HS-27A (cell line): Measurements from ENCODE around the gene ASCC1.
A peak's percentile ranks its signal among the peaks of the same experiment; 100 is the strongest.
"Not testable (repeated sequence)": the region's sequence is repeated elsewhere in the genome, so short reads cannot be mapped to it uniquely, and the experiment has no call there.

Source experiments
- DNase-seq: peaks from one replicate; pipeline ENCODE4 v3.0.0-alpha.2; 2012; ENCODE audit warnings: low read depth, missing footprints

Gene ASCC1, protein sequence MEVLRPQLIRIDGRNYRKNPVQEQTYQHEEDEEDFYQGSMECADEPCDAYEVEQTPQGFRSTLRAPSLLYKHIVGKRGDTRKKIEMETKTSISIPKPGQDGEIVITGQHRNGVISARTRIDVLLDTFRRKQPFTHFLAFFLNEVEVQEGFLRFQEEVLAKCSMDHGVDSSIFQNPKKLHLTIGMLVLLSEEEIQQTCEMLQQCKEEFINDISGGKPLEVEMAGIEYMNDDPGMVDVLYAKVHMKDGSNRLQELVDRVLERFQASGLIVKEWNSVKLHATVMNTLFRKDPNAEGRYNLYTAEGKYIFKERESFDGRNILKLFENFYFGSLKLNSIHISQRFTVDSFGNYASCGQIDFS

GRCh38 chr10:72215611-72216549 is at the start of gene ASCC1, which contains the start of gene ANAPC16:
ASCC1 (minus strand) TSS chr10:72216276; CDS start chr10:72213298, 2,978 bp downstream.
ANAPC16 (plus strand) TSS chr10:72216012; CDS start chr10:72223915, 7,903 bp downstream.
- peak; percentile 59 for DNase-seq

GRCh38 chr10:72265508-72265907 is 49.4 kb upstream of the ASCC1 start:
- no peak for DNase-seq

GRCh38 chr10:72264536-72264935 is 48.5 kb upstream of the ASCC1 start:
- DNase-seq, result no peak

DNA sequence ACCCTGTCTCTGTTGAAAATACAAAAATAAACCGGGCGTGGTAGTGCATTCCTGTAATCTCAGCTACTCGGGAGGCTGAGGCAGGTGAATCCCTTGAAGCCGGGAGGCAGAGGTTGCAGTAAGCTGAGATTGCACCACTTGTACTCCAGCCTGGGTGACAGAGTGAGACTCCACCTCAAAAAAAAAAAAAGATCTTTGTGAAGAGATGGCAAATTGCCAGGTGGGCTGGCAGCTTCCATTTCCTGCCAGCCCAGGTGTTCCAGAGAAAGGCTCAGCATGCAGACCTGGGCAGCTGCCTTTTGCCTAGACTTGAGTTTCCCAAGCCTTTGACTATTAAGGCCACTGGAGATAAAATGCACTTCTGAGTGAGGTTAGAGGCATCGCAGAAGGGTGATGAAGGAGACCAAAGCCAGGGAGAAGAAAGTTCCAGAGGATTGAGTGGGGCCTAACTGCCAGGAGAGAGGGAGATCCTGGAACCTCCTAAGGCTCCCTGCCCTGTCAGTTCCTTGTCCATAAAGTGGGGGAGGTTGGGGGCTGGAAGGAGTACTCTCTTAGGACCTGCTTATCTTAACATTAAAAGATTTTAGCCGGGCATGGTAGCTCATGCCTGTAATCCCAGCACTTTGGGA is 47.7 kb upstream of the ASCC1 start:
- no peak for DNase-seq

- DNase-seq, result no peak
These were observed 45.8 kb upstream of the ASCC1 start for GRCh38 chr10:72261784-72262404.

GRCh38 chr10:72260976-72261783 is 45.1 kb upstream of the ASCC1 start:
- no peak for DNase-seq

GRCh38 chr10:72260239-72260975 is 44.3 kb upstream of the ASCC1 start:
- DNase-seq, result no peak

DNA sequence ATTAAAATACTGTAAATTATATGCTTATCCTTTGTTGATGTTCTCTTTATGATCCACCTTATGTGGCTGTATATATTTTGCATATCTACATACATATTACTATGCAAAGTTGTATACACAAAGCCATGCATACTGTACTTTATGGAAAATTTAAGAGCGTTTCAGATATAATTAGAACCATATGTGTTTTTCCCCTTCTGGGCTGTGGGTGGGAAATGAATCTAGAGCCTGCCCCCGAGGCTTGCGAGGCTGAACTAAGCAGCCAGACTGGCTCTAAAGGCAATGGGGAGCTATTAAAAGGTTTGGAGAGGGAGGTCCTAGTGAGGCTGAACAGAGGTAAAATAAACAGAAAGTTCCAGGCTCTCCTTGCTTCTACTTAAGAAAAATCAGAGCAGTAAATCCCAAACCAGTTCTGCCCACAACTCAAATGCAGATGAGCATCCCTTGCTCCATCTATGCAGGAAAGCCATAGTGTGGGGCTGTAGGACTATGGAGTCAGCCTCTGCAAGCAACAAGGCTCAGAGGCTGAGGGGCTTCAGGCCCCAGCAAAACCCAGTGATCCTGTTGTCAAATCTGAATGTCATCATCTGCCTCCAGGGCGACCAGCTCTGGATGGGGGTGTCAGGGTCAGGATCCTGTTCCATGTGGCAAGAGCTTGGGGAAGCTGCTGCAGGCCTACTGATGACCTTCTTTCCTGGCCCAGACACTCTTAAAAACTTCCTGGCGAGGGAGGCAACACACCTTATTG is 43.6 kb upstream of the ASCC1 start:
- DNase-seq, result no peak

- no peak for DNase-seq
These were observed 42.5 kb upstream of the ASCC1 start for GRCh38 chr10:72258617-72259016.

GRCh38 chr10:72257051-72257892 is 41.2 kb upstream of the ASCC1 start:
- DNase-seq, result no peak

DNA sequence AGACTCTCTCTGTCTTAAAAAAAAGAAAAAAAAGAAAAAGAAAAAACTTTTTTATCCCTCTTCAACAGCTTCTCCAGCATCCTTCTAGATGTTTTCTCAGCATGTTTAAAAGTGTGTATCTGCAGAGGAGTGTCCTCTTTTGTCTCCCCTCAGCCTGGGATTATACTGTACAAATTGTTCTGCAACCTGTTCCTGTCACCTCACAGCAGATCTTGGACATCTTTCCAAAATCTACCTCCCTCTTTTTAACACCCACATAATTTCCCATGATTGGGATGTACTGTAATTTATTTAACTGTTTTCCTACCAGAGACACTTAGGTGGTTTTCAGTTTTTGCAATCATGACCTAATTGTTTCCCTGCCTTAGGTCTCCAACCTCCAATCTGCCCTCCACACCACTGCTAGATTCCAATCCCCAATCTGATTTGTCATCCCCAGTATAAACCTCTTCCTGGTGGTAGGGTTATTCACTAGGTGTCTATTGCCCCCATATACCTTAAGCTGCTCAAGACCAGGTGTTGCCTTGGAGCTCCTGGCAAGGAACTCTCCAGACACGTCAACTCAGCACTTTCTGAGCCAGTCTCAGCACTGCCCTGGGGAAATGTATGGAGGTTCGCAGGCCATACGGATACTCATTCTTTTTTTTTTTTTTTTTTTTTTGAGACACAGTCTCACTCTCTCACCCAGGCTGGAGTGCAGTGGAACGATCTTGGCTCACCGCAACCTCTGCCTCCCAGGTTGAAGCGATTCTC is 40.1 kb upstream of the ASCC1 start:
- DNase-seq, result no peak

DNA sequence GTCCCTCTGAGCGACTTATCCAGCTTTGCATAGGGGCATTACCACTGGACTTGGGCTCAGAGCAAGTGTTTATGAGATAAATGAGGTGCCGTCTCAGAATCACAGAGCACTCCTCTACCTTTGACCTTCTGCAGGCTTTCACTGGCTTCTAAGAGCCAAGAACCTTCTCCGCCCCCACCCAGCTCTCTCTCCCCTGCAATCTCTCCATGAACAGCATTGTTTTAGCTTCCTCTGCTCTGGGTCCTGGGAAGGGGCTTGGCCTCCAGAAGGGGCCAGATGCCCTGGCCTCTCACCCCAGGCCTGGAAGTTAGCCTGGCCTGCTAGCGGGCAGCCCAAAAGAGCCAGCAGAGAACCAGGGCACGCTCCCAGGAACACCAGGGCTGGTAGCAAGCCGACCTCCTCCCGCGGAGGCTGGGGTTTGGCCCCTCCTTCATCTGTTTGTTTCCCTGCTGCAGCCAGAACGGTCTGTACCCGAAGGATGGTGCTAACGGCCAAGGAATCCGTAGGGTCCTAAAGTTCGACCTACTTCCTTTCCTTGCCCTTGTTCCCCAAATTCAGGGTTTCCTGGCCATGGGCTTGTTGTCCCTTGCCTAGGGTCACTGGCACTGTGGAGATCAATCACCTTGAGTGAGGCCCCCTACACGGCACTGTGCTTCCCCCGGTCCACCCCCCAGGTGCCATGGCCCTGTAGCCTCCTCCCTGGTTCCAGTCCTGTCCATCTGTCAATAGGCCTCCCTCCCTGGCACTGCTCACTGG is 38.9 kb upstream of the ASCC1 start:
- no peak for DNase-seq

GRCh38 chr10:72253578-72253977 is 37.5 kb upstream of the ASCC1 start:
- DNase-seq, result no peak

GRCh38 chr10:72252972-72253371 is 36.9 kb upstream of the ASCC1 start:
- DNase-seq, result no peak

DNA sequence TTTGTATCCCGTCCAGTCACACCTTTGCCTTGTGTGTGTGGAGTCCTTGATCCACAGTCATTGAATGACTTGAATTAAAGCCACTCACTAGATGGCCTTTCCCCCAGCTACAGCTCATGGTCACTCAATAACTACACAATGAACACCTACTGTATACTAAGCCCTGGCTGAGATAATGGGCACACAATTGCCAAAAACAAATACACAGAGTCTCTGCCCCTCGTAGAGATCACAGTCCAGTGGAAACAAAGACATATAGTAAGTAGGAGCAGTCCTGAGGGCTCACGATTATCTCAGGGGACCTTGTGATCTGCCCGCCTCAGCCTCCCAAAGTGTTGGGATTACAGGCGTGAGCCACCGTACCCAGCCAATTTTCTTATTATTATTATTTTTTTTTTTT is 35.6 kb upstream of the ASCC1 start:
- no peak for DNase-seq

GRCh38 chr10:72250666-72251065 is 34.6 kb upstream of the ASCC1 start:
- no peak for DNase-seq

DNA sequence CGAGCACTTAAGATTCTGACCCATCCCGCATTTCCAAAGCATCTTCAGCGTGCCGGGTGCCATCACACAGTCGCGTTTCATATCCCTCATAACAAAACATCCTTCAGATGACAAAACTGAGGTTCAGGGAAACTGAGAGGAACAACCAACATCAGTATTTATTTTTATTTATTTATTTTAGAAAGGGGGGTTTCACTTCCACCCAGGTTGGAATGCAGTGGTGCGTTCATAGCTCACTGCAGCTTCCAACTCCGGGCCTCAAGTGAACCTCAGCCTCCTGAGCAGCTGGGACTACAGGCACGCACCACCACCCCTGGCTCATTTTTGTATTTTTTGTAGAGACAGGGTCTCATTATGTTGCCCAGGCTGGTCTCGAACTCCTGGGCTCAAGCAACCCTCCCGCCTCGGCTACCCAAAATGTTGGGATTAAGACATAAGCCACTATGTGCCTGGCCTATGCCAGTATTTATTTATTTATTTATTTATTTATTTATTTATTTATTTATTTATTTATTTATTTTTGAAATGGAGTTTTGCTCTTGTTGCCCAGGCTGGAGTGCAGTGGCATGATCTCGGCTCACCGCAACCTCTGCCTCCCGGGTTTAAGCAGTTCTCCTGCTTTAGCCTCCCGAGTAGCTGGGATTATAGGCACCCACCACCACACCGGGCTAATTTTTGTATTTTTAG is 33.2 kb upstream of the ASCC1 start:
- DNase-seq, result not testable (repeated sequence)
